ENCODE data around the gene RASSF1.

Gene RASSF1

DNA sequence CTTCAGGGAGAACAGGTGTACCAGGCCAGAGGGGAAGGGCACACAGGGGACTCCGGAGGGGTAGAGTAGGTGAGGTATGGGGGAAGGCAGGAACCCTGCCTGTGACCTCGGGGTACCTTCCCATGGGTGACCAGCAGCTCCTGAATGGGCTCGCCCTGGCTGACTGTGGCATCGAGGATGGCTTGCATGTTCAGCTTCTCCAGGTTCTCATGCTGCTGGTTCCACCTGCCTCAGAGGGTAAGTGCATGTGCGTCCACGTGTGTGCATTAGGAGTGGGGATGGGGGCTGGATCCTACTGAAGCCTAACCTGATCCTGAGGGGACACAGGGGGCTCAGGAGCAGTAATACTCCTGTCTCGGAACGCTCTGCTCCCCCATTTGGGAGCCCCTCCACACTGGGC, 4.4 kb upstream of the RASSF1 start:
- Histone ChIP-seq H3K23ac (ENCODE audit: low read length) (no peak overlapping the region), H3K18ac (ENCODE audit: low read length) (no peak overlapping the region), H4K5ac (ENCODE audit: low read length) (no peak overlapping the region), H3K9ac (ENCODE audit: low read length) (peak overlapping the region; percentile 43), H2AK5ac (ENCODE audit: low read length) (no peak overlapping the region), H3K4me3 (ENCODE audit: low read length) (no peak overlapping the region), H3K79me2 (ENCODE audit: control insufficient read depth, insufficient read depth, low read length) (no peaks in the 10 kb centered on the region), H2BK120ac (ENCODE audit: low read depth, low read length) (no peak overlapping the region), H3K79me1 (ENCODE audit: low read length) (no peaks in the 10 kb centered on the region), H3K27ac (ENCODE audit: low read depth, low read length) (no peak overlapping the region), H3K36me3 (ENCODE audit: control insufficient read depth, insufficient read depth, low read length) (no peaks in the 10 kb centered on the region), H3K4ac (ENCODE audit: low read depth, low read length) (no peak overlapping the region), H3K27me3 (ENCODE audit: insufficient read depth, low read length, poor library complexity) (peaks cover 5% of the 10 kb centered on the region), H3K56ac (ENCODE audit: low read length) (no peak overlapping the region), H3K4me1 (ENCODE audit: control insufficient read depth, low read depth, low read length) (peaks cover 1% of the 10 kb centered on the region), H3K4me2 (ENCODE audit: low read length) (no peak overlapping the region), H4K8ac (ENCODE audit: low read depth, low read length) (no peak overlapping the region), H2BK5ac (ENCODE audit: low read length) (no peak overlapping the region), H2BK15ac (replicated peaks; ENCODE audit: low read depth) (no peak overlapping the region)
- WGBS (ENCODE audit: extremely low coverage, insufficient coverage, low lambda C conversion rate): no CpG with 5 or more reads among the region's 8 CpGs
- DNase-seq: no peak

DNA sequence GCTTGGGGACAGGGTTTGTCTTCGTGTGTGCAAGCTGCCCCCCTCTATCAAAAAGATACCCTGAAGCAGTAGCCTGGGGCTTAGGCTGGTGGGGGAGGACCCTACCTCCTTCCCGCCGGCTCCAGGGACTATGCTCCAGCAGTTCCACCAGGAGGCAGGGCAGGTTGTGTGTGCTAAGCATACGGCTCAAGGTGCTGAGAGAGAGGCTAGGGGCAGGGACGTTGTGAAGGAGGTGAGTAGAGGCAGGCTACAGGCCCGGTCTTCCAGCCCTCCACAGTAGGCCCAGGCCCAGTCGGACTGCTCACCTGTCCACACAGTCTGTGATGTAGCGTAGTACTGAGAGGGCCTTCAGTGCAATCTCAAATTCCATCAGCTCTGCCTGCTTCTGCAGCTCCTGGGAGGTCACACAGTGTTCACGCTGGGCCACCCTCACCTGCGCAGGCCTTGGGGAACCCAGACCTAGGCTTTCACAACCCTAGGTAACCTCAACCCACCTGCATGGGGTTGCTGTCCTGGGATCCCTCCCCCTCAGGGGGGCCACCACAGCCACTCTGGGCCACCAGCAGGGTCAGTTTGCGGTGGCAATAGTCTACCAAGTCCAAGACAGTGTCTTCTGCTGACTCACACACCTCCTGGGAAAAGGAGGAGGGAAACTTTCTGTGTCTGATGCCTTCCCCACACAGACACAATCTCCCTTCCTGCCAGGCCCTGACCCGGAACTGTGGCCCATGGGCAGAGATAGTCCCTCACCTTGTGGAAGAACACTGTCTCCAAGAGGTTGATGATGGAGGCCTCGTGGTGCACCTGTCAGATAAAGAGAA, 2.4 kb upstream of the RASSF1 start:
- Histone ChIP-seq H3K36me3 (ENCODE audit: control insufficient read depth, insufficient read depth, low read length) (no peaks in the 10 kb centered on the region), H3K56ac (ENCODE audit: low read length) (no peak overlapping the region)

DNA sequence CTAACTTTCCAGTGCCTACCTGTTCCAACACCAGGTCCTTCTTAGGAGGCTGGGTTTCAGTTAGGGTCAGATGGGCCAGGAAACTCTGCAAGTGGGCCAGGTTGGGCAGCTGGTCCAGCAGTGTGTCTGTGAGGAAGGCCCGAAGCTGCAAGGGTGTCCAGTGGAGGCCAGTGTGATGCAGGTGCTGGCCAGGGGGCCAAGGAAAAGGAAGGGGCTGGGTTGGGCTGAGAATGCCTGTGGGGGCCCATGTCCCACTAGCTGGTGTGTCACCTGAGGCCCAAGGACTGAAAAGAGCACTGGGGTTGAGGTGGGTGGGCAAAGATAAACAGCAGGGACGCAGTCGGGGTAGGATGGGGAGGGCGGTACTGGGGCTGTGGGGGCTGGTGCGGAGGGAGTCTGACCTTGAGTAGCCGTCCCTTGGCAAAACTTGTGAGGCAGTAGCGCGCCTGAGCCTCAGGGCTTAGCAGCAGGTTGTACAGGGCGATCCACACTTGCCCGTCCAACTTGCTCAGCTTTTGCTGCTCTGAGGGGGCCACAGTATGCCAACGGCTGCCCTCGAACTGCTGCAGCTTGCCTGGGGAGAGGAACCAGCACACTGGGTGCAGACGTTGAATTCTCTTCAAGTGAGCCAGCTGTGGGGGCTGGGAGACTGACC, 1.5 kb upstream of the RASSF1 start:
- Histone ChIP-seq H3K4me1 (ENCODE audit: control insufficient read depth, low read depth, low read length) (no peaks in the 10 kb centered on the region), H3K79me2 (ENCODE audit: control insufficient read depth, insufficient read depth, low read length) (no peaks in the 10 kb centered on the region), H3K4me2 (ENCODE audit: low read length) (no peak overlapping the region), H2BK5ac (ENCODE audit: low read length) (no peak overlapping the region), H3K9ac (ENCODE audit: low read length) (no peak overlapping the region), H3K18ac (ENCODE audit: low read length) (no peak overlapping the region), H4K8ac (ENCODE audit: low read depth, low read length) (no peak overlapping the region), H3K27ac (ENCODE audit: low read depth, low read length) (no peak overlapping the region), H3K4me3 (ENCODE audit: low read length) (no peak overlapping the region), H2BK15ac (replicated peaks; ENCODE audit: low read depth) (no peak overlapping the region), H3K23ac (ENCODE audit: low read length) (no peak overlapping the region), H2BK120ac (ENCODE audit: low read depth, low read length) (no peak overlapping the region), H3K79me1 (ENCODE audit: low read length) (no peaks in the 10 kb centered on the region), H4K5ac (ENCODE audit: low read length) (no peak overlapping the region), H3K4ac (ENCODE audit: low read depth, low read length) (no peak overlapping the region), H3K27me3 (ENCODE audit: insufficient read depth, low read length, poor library complexity) (peaks cover 10% of the 10 kb centered on the region), H3K56ac (ENCODE audit: low read length) (no peak overlapping the region), H2AK5ac (ENCODE audit: low read length) (no peak overlapping the region), H3K36me3 (ENCODE audit: control insufficient read depth, insufficient read depth, low read length) (no peaks in the 10 kb centered on the region)
- WGBS (ENCODE audit: extremely low coverage, insufficient coverage, low lambda C conversion rate): no CpG with 5 or more reads among the region's 13 CpGs
- no peak for DNase-seq

More for the DNA sequence above, 2.4 kb upstream of the RASSF1 start:
- H3K27ac ChIP-seq (ENCODE audit: low read depth, low read length): no peak overlapping the region
- H3K18ac ChIP-seq (ENCODE audit: low read length): no peak overlapping the region
- H3K9ac ChIP-seq (ENCODE audit: low read length): no peak overlapping the region
- H3K4me2 ChIP-seq (ENCODE audit: low read length): no peak overlapping the region
- no peak overlapping the region for H4K5ac ChIP-seq (ENCODE audit: low read length)
- WGBS (ENCODE audit: extremely low coverage, insufficient coverage, low lambda C conversion rate): no CpG with 5 or more reads among the region's 13 CpGs
- no peak overlapping the region for H4K8ac ChIP-seq (ENCODE audit: low read depth, low read length)
- peak; percentile 73 for DNase-seq
- H3K23ac ChIP-seq (ENCODE audit: low read length): no peak overlapping the region
- H3K4ac ChIP-seq (ENCODE audit: low read depth, low read length): no peak overlapping the region
- H2AK5ac ChIP-seq (ENCODE audit: low read length): no peak overlapping the region
- peaks cover 10% of the 10 kb centered on the region for H3K27me3 ChIP-seq (ENCODE audit: insufficient read depth, low read length, poor library complexity)
- H2BK15ac ChIP-seq (replicated peaks; ENCODE audit: low read depth): no peak overlapping the region
- no peaks in the 10 kb centered on the region for H3K4me1 ChIP-seq (ENCODE audit: control insufficient read depth, low read depth, low read length)
- H3K79me1 ChIP-seq (ENCODE audit: low read length): no peaks in the 10 kb centered on the region
- H2BK120ac ChIP-seq (ENCODE audit: low read depth, low read length): no peak overlapping the region
- H3K79me2 ChIP-seq (ENCODE audit: control insufficient read depth, insufficient read depth, low read length): no peaks in the 10 kb centered on the region
- H3K4me3 ChIP-seq (ENCODE audit: low read length): no peak overlapping the region
- H2BK5ac ChIP-seq (ENCODE audit: low read length): no peak overlapping the region

DNA sequence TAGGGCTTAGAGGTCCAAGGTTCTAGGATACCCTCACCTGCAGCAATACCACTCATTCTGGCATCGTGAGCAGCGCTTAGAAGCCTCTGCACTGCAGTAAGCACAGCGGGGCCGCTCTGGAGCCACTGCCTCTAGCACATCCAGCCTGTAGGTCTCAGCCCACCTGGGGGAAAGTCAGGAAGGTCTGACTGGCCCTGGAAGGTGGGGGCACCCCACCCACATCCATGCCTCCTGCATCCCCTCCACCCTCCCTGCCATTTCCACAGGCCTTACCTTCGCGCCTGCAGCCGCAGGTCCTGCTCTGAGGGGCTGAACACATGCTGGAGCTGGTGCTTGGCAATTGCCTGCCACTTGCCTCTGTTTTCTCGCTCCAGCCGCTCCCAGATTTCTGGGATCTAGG, 901 bp upstream of the RASSF1 start:
- no peak overlapping the region for H3K4ac ChIP-seq (ENCODE audit: low read depth, low read length)
- no peaks in the 10 kb centered on the region for H3K4me1 ChIP-seq (ENCODE audit: control insufficient read depth, low read depth, low read length)
- no CpG with 5 or more reads among the region's 9 CpGs for WGBS (ENCODE audit: extremely low coverage, insufficient coverage, low lambda C conversion rate)
- H2BK15ac ChIP-seq (replicated peaks; ENCODE audit: low read depth): no peak overlapping the region
- no peak overlapping the region for H2BK5ac ChIP-seq (ENCODE audit: low read length)
- no peak overlapping the region for H3K18ac ChIP-seq (ENCODE audit: low read length)
- peaks cover 10% of the 10 kb centered on the region for H3K27me3 ChIP-seq (ENCODE audit: insufficient read depth, low read length, poor library complexity)
- H3K4me3 ChIP-seq (ENCODE audit: low read length): no peak overlapping the region
- H3K4me2 ChIP-seq (ENCODE audit: low read length): no peak overlapping the region
- peak overlapping the region; percentile 92 for H3K56ac ChIP-seq (ENCODE audit: low read length)
- H3K79me1 ChIP-seq (ENCODE audit: low read length): peaks cover 1% of the 10 kb centered on the region
- DNase-seq: no peak
- peak overlapping the region; percentile 73 for H3K9ac ChIP-seq (ENCODE audit: low read length)
- no peak overlapping the region for H4K5ac ChIP-seq (ENCODE audit: low read length)
- no peak overlapping the region for H3K23ac ChIP-seq (ENCODE audit: low read length)
- H3K79me2 ChIP-seq (ENCODE audit: control insufficient read depth, insufficient read depth, low read length): peaks cover 2% of the 10 kb centered on the region
- no peaks in the 10 kb centered on the region for H3K36me3 ChIP-seq (ENCODE audit: control insufficient read depth, insufficient read depth, low read length)
- H3K27ac ChIP-seq (ENCODE audit: low read depth, low read length): no peak overlapping the region
- no peak overlapping the region for H2AK5ac ChIP-seq (ENCODE audit: low read length)
- H4K8ac ChIP-seq (ENCODE audit: low read depth, low read length): no peak overlapping the region
- H2BK120ac ChIP-seq (ENCODE audit: low read depth, low read length): no peak overlapping the region

DNA sequence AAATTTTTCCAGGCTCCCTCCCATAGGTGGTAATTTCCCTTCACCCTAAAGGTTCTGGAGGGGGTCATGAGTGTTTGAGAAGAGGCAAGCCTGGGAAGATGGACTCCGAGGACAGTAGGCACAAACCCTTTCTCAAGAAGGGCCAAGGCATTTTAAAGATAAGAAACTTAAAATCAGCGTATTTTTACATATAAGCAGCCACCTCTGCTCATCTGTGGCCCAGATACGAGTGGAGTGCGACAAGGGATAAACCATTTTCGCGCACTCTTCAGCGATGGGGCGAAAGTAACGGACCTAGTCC, 539 bp downstream of the RASSF1 start:
- H3K4me2 ChIP-seq (ENCODE audit: low read length): peak overlapping the region; percentile 60
- no peak overlapping the region for H3K18ac ChIP-seq (ENCODE audit: low read length)
- whole genome bisulfite sequencing (ENCODE audit: extremely low coverage, insufficient coverage, low lambda C conversion rate): no CpG with 5 or more reads among the region's 9 CpGs
- H3K56ac ChIP-seq (ENCODE audit: low read length): peak overlapping the region; percentile 92
- H3K27ac ChIP-seq (ENCODE audit: low read depth, low read length): no peak overlapping the region
- H3K4me3 ChIP-seq (ENCODE audit: low read length): no peak overlapping the region
- no peak overlapping the region for H2BK120ac ChIP-seq (ENCODE audit: low read depth, low read length)
- no peak for DNase-seq
- no peak overlapping the region for H2AK5ac ChIP-seq (ENCODE audit: low read length)
- no peak overlapping the region for H2BK5ac ChIP-seq (ENCODE audit: low read length)
- H3K9ac ChIP-seq (ENCODE audit: low read length): peak overlapping the region; percentile 73
- no peak overlapping the region for H4K5ac ChIP-seq (ENCODE audit: low read length)
- H3K4me1 ChIP-seq (ENCODE audit: control insufficient read depth, low read depth, low read length): no peaks in the 10 kb centered on the region
- peak overlapping the region; percentile 45 for H3K23ac ChIP-seq (ENCODE audit: low read length)
- H2BK15ac ChIP-seq (replicated peaks; ENCODE audit: low read depth): no peak overlapping the region
- H3K4ac ChIP-seq (ENCODE audit: low read depth, low read length): no peak overlapping the region
- no peak overlapping the region for H4K8ac ChIP-seq (ENCODE audit: low read depth, low read length)
- peaks cover 10% of the 10 kb centered on the region for H3K27me3 ChIP-seq (ENCODE audit: insufficient read depth, low read length, poor library complexity)
- no peaks in the 10 kb centered on the region for H3K36me3 ChIP-seq (ENCODE audit: control insufficient read depth, insufficient read depth, low read length)
- peaks cover 8% of the 10 kb centered on the region for H3K79me1 ChIP-seq (ENCODE audit: low read length)
- H3K79me2 ChIP-seq (ENCODE audit: control insufficient read depth, insufficient read depth, low read length): peaks cover 15% of the 10 kb centered on the region
